Activated CD8-positive, alpha-beta memory T cell treated with anti-CD3 and anti-CD28 coated beads, Interleukin-2, amount 50 U/mL, for 48 hours (primary cell): ENCODE data around the gene PIGV.

ENCODE experiments used
- DNase-seq: peaks from one replicate; pipeline ENCODE4 v3.0.0-alpha.2; 2020

Gene PIGV

DNA sequence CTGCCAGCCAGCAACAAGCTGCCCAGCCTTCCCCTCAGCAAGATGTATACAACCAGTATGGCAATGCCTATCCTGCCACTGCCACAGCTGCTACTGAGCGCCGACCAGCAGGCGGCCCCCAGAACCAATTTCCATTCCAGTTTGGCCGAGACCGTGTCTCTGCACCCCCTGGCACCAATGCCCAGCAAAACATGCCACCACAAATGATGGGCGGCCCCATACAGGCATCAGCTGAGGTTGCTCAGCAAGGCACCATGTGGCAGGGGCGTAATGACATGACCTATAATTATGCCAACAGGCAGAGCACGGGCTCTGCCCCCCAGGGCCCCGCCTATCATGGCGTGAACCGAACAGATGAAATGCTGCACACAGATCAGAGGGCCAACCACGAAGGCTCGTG, 13.3 kb upstream of the PIGV start:
- DNase-seq: no peak

DNA sequence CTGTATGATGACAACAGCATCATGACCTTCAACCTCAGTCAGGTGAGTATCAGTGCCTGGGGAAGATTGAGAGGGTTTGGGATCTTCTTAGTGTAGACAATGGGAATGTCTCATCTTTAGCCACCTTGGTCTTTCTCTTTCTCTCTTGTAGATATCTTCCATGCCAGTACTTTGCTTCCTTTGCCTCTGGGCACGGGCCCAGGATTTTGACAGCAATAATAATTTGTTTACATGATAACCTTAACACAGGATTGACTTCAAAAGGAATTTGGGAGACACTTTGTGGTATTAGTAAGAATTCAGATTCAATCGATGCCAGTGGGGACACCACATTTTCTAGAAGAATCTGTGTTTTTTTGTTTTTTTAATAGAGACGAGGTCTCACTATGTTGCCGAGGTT, 12.1 kb upstream of the PIGV start:
- no peak for DNase-seq

DNA sequence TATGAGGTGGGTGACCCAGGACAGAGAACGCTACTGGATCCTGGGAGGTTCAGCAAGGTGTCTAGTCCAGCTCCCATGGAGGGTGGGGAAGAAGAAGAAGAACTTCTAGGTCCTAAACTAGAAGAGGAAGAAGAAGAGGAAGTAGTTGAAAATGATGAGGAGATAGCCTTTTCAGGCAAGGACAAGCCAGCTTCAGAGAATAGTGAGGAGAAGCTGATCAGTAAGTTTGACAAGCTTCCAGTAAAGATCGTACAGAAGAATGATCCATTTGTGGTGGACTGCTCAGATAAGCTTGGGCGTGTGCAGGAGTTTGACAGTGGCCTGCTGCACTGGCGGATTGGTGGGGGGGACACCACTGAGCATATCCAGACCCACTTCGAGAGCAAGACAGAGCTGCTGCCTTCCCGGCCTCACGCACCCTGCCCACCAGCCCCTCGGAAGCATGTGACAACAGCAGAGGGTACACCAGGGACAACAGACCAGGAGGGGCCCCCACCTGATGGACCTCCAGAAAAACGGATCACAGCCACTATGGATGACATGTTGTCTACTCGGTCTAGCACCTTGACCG, 8.6 kb upstream of the PIGV start:
- DNase-seq: no peak

DNA sequence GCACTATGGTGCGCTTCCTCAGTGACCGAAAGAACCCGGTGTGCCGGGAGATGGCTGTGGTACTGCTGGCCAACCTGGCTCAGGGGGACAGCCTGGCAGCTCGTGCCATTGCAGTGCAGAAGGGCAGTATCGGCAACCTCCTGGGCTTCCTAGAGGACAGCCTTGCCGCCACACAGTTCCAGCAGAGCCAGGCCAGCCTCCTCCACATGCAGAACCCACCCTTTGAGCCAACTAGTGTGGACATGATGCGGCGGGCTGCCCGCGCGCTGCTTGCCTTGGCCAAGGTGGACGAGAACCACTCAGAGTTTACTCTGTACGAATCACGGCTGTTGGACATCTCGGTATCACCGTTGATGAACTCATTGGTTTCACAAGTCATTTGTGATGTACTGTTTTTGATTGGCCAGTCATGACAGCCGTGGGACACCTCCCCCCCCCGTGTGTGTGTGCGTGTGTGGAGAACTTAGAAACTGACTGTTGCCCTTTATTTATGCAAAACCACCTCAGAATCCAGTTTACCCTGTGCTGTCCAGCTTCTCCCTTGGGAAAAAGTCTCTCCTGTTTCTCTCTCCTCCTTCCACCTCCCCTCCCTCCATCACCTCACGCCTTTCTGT, 7.3 kb upstream of the PIGV start:
- no peak for DNase-seq

DNA sequence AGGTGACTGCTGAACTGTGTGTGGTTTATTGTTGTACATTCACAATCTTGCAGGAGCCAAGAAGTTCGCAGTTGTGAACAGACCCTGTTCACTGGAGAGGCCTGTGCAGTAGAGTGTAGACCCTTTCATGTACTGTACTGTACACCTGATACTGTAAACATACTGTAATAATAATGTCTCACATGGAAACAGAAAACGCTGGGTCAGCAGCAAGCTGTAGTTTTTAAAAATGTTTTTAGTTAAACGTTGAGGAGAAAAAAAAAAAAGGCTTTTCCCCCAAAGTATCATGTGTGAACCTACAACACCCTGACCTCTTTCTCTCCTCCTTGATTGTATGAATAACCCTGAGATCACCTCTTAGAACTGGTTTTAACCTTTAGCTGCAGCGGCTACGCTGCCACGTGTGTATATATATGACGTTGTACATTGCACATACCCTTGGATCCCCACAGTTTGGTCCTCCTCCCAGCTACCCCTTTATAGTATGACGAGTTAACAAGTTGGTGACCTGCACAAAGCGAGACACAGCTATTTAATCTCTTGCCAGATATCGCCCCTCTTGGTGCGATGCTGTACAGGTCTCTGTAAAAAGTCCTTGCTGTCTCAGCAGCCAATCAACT, 6.4 kb upstream of the PIGV start:
- DNase-seq: no peak

DNA sequence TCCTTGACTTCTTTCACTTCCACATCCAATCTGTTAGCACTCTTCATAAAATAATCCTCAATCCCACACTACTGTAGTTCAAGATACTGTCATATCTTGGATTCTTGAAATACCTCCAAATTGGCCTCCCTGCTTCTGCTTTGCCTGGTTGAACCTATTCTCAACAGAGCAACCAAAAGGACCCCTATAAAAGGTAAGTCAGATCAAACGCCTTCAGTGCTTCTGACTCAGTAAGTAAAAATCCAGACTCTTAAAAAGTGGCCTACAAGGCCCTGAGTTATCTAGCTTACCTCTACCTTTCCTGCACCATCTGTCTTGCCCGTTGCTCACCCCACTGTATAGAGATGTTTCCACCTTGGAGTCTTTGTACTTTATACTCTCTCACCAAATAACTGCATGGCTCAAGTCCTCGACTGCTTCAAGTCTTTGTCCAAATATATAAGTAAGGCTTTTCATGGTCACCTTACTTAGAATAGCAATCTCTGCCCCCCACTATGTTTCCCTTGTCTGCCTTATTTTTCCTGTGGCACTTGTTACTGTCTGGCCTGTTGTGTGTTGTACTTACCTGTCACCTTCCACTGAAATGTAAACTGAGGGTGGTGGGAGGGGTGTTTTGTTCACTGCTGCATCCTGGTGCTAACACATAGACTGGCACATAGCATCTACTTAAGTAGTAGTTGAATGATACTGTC, 5.1 kb upstream of the PIGV start:
- DNase-seq: no peak

DNA sequence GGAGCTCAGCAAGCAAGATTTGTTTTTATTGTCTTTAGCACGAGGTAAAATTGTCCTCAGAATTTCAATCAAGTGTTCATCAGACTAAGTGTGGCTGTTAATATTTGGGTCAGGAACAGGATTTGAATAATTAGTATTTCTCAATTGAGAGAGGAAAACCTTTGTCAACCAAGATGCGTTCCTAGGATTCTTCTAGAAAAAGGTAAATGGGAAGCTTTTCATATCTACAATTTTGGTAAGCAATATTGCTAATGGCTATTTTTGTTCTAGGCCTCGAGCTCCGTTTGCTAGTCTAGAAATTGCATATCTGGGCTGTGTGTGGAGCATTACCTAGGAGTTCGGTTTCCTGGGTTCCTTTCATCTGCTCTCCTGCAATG, 4.1 kb upstream of the PIGV start:
- no peak for DNase-seq

DNA sequence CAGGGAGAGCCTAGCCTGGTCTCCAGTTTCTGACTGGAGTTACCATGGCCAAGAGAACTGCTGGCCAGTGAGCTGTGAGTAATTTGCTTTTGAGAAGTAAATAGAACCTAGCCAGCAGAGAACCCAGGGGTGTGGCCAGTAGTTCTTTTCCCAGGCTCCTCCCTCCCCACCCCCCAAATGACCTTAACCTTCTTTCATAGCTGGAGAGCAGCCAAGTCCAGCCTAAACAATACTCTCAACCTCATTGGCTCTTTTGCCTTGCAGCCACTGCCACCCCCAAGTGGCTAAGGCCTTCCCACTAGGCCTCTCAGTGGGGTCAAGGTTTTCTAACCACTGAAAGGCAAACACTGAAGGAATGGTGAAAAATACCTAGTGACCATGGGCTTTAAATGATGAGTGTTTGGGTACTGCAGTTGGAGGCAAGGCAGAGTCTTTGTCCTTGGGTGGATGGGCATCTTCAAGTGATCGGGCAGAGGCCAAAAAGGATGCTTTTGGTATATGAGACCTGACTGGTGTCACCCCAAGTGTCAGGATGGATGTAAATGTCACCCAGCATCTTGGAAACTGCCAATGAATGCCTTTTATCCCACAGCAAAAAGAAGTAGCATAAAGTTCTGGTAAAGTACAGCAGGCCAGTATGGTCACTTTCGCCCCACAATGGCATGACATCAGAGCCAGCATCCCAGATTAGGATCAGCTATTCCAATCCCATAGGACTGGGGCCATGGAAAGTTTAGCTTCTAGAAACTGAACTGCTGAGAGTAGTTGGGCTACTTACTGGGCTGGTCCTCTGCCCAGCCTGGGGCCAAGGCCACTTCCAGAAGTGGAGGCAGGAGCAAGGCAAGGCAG, 3.5 kb upstream of the PIGV start:
- DNase-seq: no peak

DNA sequence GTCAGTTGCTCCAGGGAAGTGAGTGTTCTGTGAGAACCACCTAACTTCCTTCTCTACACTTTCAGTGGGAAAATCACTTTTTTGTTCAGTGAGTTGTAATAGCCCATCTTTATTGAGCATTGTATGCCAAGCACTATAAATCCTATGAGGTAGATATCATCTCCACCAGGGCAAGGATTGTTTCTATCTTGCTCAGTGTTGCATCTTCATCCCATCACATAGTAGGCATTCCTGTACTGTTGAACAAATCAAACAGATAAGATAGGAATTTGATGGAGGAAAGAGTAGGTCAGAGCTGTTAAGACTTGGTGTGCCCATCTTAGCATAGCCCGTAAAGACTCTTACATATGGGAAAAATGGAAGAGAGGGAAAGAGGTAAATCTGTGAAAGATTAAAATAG, 2.9 kb upstream of the PIGV start:
- no peak for DNase-seq

DNA sequence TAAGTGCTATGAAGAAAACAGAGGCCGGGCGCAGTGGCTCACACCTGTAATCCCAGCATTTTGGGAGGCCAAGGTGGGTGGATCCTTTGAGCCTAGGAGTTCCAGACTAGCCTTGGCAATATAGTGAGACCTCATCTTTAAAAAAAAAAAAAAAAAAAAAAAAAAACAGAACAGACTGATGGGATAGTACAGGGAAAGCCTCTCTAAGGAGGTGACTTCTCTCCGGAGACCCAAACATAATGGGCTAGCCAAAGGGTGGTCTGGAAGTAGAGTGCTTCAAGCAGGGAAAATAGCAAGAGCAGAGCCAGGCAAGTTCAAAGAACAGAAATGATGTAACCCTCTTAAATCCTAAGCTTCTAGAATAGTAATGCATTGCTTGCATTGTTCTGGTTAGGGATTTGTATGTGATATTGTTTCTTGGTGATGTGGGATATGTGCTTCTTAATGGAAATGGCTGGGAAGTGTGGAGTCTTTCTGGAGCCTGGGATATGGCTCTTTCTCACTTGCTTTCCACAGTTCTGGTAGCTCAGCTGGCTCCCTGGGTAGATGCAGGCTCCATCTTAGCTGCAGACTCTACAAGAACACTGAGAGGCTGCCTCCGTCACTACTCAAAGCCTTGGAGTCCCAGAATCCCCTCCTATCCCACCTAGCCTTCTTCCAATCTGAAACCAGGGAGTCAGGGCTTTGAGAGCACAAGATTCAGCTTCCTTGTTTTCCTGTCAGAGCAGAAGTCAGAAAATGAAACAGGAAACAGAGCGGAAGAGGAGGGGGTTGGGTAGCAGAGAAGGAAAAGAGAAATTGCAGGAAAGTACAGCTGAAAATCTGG, 1.9 kb upstream of the PIGV start:
- no peak for DNase-seq

DNA sequence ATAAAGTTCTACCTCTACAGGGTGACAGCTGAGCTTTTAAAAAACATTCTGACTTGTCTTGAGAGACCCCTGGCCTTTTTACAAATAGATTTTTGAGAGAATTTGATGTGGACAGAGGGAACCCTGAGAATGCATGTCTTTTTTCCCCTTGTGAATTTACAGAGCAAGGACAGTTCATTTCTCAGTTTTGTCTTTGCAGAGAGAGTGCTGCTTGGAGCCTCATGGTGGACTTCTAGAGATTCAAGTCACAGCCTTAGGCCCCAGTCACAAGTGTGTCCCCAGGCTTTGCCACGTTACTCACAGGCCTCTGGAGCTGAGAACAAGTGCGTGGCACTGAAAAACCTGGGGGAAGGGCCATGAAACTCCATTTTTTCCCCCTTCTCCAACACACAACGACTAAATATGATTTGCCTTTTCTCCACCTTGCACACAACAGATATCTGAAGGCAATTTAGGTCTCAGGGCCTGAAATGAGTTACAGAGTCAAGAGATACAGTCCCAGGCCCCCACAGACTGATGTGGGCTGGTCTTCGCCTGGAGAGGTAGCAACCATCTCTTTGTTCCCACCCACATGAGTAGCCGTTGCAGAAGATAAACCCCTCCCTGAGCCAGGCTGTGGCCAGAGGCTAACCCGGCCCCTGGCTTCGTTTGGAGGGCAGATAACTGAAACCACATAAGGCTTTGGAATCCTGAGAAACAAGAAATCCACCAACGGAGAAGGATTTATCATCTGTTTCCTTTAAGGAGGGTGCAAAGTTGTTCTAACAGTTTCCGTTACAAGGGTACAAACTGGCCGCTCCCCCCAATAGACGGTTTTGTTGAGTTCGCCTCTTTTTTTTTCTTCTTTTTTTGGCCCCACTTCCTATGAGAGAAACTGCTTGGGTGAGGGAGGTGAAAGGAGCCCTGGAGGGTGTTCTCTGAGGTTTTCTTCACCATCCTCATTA, 1.0 kb upstream of the PIGV start:
- peak; percentile 72 for DNase-seq

DNA sequence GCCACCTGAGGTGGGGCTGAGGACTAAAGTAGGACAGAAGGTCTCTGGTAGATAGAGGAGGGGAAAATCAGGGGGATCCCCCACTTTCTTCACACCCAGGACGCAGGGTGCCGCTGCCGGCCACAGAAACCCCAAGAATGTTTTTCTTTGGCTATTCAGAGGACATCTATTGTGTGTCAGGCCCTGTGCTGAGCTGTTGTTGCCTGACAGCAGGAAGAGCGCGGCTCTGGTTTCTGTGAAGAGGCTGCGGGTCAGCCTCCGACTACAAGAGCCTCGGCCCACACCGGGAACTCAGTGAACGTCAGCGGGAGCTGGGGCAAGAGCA, 407 bp upstream of the PIGV start:
- no peak for DNase-seq

DNA sequence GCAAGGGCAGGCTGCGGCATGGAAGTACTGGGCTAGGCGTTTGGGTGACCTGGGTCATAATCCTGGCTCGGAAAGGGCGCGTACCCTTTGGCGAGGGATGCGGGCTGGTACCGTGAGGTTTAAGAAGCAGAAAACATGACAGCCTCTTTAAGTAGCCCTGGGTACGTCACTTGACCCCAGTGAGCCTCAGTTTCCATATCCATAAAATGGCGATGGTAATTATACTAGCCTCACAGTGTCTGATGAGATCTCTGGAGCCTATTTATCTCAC, 700 bp downstream of the PIGV start:
- no peak for DNase-seq

DNA sequence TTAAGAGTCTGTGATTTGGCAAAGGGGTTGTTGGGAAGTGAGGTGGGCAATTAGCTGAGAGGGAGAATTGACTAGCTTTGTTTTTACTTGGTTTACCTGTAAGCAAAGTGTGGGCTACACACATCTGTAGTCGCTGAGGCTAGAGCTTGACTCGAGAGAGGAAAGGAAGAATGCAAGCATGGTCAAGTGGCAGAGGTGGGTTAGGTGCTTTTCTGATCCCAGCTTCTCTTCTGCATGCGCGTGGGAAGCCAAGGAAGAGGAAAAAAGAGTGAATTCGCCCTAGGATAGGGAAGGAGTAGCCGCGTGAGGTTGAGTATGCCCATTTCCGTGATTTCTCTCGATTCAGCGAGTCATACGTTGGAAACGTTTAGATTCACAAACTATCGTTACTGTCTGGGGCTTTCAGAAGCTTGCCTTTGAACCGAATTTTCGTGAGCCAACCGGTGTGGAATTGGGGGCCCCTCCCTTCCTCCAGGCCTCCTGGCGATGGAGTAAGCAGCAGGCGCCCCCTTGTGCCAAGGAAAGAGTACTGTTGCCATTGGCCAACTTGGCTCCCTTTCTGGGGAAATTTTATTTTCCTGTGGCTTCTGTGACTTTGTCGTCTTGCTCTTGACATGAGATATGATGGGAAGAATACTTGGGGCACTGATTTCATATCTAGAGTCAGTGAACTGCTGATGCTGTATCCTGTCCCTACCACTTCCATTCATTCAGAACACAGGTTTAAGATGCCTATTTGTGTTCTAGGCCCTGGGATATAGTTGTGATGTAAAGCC, 1.3 kb downstream of the PIGV start:
- DNase-seq: peak; percentile 90

DNA sequence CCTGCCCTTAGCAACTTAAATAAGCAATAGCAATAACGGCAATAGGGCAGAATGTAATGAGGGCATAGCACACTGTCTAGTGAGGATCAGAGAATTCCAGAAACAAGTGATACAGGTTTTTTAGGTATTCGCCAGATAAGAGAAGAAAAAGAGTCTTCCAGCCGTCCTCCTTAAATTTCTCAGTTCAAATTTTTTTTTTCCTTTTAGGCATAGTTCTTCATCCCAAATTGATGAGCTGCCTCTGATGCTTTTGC, 1.8 kb downstream of the PIGV start:
- no peak for DNase-seq

DNA sequence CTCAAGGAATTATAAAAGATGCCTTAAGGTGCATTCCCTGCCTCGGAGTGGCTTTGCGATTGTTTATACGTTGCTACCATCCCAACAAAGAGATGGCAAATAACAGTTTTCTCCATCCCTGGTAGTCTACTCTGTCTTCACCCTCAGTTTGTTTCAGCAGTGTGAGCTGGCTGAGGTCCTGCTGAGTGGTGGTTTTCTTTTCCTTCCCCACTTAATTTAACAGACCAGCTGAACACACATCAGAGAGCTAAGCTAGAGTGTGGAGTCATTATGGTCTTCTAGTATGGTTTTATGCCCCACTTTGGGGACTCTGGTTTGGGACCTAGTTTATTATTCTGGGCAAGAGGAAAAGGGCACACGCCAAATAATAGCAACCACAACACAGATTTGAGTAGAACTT, 2.2 kb downstream of the PIGV start:
- DNase-seq: no peak

DNA sequence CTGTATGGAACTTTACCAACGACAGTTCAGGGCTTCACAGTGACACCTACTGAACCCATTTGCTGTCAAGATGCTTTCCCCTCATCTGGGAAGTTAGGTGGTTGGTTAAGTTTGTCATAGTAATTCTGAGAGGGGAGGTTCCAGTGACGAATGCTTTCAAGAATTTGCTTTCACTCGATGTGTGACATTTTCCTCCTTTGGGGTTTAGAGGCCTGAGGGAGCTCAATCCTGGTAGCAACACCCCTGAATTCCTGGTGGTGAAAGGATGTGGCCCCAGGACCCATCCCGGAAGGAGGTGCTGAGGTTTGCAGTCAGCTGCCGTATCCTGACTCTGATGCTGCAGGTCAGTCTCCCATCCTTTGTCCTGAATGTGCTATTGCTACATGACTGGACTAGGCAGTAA, 2.8 kb downstream of the PIGV start:
- DNase-seq: peak; percentile 68

DNA sequence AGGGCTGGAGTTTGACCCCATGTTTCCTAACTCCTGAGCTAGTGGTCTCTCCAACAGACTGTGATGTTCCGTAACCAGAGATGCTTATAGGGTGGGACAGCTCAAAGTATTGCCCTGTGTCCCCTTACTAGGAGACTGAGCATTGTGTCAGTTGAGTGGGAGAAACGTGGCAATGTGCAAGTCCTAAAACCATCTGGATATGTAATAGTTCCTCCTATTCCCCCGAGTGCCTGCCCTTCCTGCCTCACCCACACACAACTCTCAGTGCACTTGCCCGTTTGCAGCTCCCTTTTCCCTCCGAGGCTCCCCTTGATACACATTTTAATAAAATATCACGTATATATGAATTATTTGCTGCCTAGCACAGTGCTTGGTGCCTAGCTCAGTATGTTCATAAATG, 3.4 kb downstream of the PIGV start:
- DNase-seq: no peak

DNA sequence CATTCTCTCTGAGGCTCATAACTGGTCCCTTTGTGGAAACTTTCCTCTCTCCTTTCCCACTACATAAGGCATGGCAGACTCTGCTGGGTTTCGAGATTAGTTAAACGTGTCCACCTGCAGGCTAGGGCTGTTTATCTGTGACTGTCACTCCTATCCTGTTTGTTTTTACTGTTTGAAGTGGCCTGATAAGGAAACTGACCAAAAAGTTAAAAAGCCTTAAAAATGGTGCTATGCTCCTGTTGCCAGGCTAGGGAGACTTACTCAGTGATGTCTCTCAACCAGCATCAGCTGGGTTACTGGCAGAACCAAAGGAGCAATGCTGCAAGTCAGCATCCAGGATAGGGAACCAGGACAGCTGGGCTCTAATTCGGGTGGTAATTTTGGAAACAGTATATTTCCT, 3.9 kb downstream of the PIGV start:
- DNase-seq: no peak

DNA sequence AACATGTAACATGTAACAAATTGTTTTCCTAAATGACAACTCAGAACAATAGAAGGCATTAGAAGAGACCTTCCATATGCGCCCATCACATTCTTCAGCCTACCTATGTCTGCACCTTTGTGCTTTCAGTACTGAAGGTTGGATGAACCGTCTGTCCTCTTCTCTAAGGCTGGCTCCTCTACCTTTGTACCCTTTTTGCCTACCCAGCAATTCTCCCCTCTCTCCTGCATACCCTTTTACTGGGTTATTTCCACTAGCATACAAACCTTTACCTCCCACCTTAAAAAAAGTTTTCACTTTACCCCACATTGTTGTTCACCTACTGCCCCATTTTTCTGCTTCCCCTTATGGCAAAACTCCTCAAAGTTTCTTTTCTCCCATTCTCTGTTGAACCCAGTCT, 5.2 kb downstream of the PIGV start:
- no peak for DNase-seq

DNA sequence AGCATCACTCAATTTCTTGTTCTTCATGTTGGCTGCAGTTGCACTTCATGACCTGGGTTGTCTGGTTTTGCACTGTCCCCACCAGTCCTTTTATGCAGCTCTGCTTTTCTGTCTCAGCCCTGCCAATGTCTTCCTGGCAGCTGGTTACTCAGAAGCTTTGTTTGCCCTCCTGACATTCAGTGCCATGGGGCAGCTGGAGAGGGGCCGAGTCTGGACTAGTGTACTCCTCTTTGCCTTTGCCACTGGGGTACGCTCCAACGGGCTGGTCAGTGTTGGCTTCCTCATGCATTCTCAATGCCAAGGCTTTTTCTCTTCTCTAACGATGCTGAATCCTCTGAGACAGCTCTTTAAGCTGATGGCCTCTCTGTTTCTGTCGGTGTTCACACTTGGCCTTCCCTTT, 6.6 kb downstream of the PIGV start:
- DNase-seq: no peak
